MM.1S (cell line): Measurements from ENCODE around the gene PRR20G.

ENCODE experiments used
- DNase-seq: peaks from one replicate; pipeline ENCODE4 v3.0.0-alpha.2; 2015
- H2AFZ ChIP-seq: fragments of 300-600 bp; sonication (generic); 2 replicates; pipeline ENCODE4 v1.6.0; 2016; ENCODE audit warnings: antibody characterized with exemption, low read length
- H3F3A ChIP-seq: fragments of 300-600 bp; sonication (generic); 2 replicates; pipeline ENCODE4 v1.6.1; 2016; ENCODE audit warnings: mild to moderate bottlenecking, antibody characterized with exemption, low read length, moderate library complexity, mixed read lengths; ENCODE audit not compliant: insufficient read depth
- H3K27ac ChIP-seq: fragments of 300-600 bp; sonication (generic); 2 replicates; pipeline ENCODE4 v1.5.1; 2016; ENCODE audit warnings: mild to moderate bottlenecking, low read length
- H3K27me3 ChIP-seq: fragments of 300-600 bp; sonication (generic); replicated peaks from 2 replicates; pipeline ENCODE4 v1.6.0; 2016; ENCODE audit warnings: low read length; ENCODE audit not compliant: insufficient read depth
- H3K36me3 ChIP-seq: fragments of 300-600 bp; sonication (generic); replicated peaks from 2 replicates; pipeline ENCODE4 v1.6.1; 2016; ENCODE audit warnings: mild to moderate bottlenecking, low read length, mixed read lengths; ENCODE audit not compliant: insufficient read depth
- H3K4me1 ChIP-seq: fragments of 300-600 bp; sonication (generic); 2 replicates; pipeline ENCODE4 v1.6.1; 2016; ENCODE audit warnings: low read length, mixed read lengths
- H3K4me2 ChIP-seq: fragments of 300-600 bp; sonication (generic); 2 replicates; pipeline ENCODE4 v1.6.0; 2016; ENCODE audit warnings: low read depth, low read length
- H3K4me3 ChIP-seq: fragments of 300-600 bp; sonication (generic); 2 replicates; pipeline ENCODE4 v1.5.1; 2016; ENCODE audit warnings: low read length, mixed read lengths
- H3K79me2 ChIP-seq: fragments of 300-600 bp; sonication (generic); 2 replicates; pipeline ENCODE4 v1.6.1; 2016; ENCODE audit warnings: mixed run types, low read length, mixed read lengths
- H3K9ac ChIP-seq: fragments of 300-600 bp; sonication (generic); 2 replicates; pipeline ENCODE4 v1.6.1; 2016; ENCODE audit warnings: low read length, mixed read lengths
- H3K9me2 ChIP-seq: fragments of 300-600 bp; sonication (generic); replicated peaks from 2 replicates; pipeline ENCODE4 v1.6.1; 2016; ENCODE audit warnings: mild to moderate bottlenecking, low read length, mixed read lengths; ENCODE audit not compliant: insufficient read depth
- H3K9me3 ChIP-seq: fragments of 300-600 bp; sonication (generic); replicated peaks from 2 replicates; pipeline ENCODE4 v1.6.1; 2016; ENCODE audit warnings: mild to moderate bottlenecking, low read length, mixed read lengths; ENCODE audit not compliant: insufficient read depth
- H4K20me1 ChIP-seq: fragments of 300-600 bp; sonication (generic); 2 replicates; pipeline ENCODE4 v1.6.1; 2016; ENCODE audit warnings: mild to moderate bottlenecking, low read length, moderate library complexity, mixed read lengths; ENCODE audit not compliant: insufficient read depth
- EZH2 ChIP-seq: fragments of 300-600 bp; sonication (generic); optimal IDR thresholded peaks from 2 replicates; pipeline ENCODE3; 2017; ENCODE audit warnings: low read depth, mild to moderate bottlenecking, antibody characterized with exemption, low read length, mixed read lengths
- EZH2phosphoT487 ChIP-seq: fragments of 300-600 bp; sonication (generic); IDR thresholded peaks from 2 replicates; pipeline ENCODE4 v1.6.1; 2018; ENCODE audit warnings: antibody characterized with exemption, low read length
- TF ChIP-seq, protein P1 (sequence below): fragments of 300-600 bp; sonication (generic); IDR thresholded peaks from 2 replicates; pipeline ENCODE4 v1.5.1; 2016; ENCODE audit warnings: antibody characterized with exemption, low read length, mixed read lengths

The PRR20G gene

GRCh38 chr3:127323581-127323980 is 35.7 kb upstream of the PRR20G start:
- H3K9me3 ChIP-seq: no peaks in the 10 kb centered on the region
- no peak overlapping the region for H2AFZ ChIP-seq
- no peak for DNase-seq
- H3K4me2 ChIP-seq: no peak overlapping the region
- H3K36me3 ChIP-seq: no peaks in the 10 kb centered on the region
- H3K9me2 ChIP-seq: no peaks in the 10 kb centered on the region
- no peaks in the 10 kb centered on the region for H3K4me1 ChIP-seq
- H3K79me2 ChIP-seq: no peaks in the 10 kb centered on the region
- H3K4me3 ChIP-seq: no peak overlapping the region
- no peaks in the 10 kb centered on the region for H3F3A ChIP-seq
- no peak overlapping the region for H3K27ac ChIP-seq
- no peaks in the 10 kb centered on the region for H4K20me1 ChIP-seq
- no peak for TF ChIP-seq EZH2phosphoT487
- TF ChIP-seq, protein P1, sequence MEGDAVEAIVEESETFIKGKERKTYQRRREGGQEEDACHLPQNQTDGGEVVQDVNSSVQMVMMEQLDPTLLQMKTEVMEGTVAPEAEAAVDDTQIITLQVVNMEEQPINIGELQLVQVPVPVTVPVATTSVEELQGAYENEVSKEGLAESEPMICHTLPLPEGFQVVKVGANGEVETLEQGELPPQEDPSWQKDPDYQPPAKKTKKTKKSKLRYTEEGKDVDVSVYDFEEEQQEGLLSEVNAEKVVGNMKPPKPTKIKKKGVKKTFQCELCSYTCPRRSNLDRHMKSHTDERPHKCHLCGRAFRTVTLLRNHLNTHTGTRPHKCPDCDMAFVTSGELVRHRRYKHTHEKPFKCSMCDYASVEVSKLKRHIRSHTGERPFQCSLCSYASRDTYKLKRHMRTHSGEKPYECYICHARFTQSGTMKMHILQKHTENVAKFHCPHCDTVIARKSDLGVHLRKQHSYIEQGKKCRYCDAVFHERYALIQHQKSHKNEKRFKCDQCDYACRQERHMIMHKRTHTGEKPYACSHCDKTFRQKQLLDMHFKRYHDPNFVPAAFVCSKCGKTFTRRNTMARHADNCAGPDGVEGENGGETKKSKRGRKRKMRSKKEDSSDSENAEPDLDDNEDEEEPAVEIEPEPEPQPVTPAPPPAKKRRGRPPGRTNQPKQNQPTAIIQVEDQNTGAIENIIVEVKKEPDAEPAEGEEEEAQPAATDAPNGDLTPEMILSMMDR: no peak
- no peak for TF ChIP-seq EZH2
- no peak overlapping the region for H3K9ac ChIP-seq
- H3K27me3 ChIP-seq: peaks cover 6% of the 10 kb centered on the region; the same call in 1 of the 2 replicates

- TF ChIP-seq EZH2: no peak
- TF ChIP-seq, protein P1: no peak
- no peak for TF ChIP-seq EZH2phosphoT487
- Histone ChIP-seq H3K9me3 (no peaks in the 10 kb centered on the region), H3K79me2 (no peaks in the 10 kb centered on the region), H3K36me3 (no peaks in the 10 kb centered on the region), H3K27ac (no peak overlapping the region), H3K4me1 (no peaks in the 10 kb centered on the region), H3K9me2 (no peaks in the 10 kb centered on the region), H3K9ac (no peak overlapping the region), H3K4me2 (no peak overlapping the region), H3F3A (no peaks in the 10 kb centered on the region), H2AFZ (no peak overlapping the region), H3K27me3 (peaks cover 6% of the 10 kb centered on the region; the same call in 1 of the 2 replicates), H3K4me3 (no peak overlapping the region), H4K20me1 (no peaks in the 10 kb centered on the region)
- no peak for DNase-seq
These were observed 33.5 kb upstream of the PRR20G start for GRCh38 chr3:127321371-127321770.

DNA sequence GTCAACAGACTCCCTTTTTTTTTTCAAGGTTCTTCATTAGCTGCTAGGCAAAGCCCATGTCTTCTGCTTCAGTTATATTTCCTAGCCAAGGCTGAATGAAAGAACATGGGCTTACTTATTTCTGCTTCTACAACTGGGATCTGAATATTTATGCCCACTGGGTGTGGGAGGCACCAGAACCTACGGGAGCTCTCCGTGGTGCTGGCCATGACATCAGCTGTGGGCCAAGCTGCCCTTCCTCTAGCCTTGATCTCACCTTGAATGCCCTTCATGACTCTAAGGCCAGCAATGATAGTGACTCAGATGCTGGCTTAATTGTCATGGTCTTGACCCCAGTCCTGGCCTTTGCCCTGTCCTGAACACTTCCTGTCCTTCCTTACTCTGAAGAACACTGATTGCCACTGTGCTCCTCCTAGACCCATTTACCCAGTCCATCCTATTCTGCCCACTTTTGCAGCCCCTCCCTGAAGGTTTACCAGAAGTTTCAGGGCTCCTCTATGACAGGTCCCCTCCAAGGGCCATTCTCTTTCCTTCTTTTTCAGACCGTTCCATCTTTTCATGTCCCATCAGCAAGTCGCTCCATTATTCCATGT is 32.8 kb upstream of the PRR20G start:
- TF ChIP-seq, protein P1: no peak
- no peak for TF ChIP-seq EZH2phosphoT487
- TF ChIP-seq EZH2: no peak
- Histone ChIP-seq H3K4me3 (no peak overlapping the region), H3K9ac (no peak overlapping the region), H3K4me2 (no peak overlapping the region), H3K9me3 (no peaks in the 10 kb centered on the region), H3K4me1 (no peaks in the 10 kb centered on the region), H3K79me2 (no peaks in the 10 kb centered on the region), H3F3A (no peaks in the 10 kb centered on the region), H2AFZ (no peak overlapping the region), H3K36me3 (no peaks in the 10 kb centered on the region), H4K20me1 (no peaks in the 10 kb centered on the region), H3K27me3 (peaks cover 6% of the 10 kb centered on the region; the same call in 1 of the 2 replicates), H3K27ac (no peak overlapping the region), H3K9me2 (no peaks in the 10 kb centered on the region)
- DNase-seq: peak; percentile 22
